GM12878 (cell line): ENCODE results near the gene ARID5B.

Source experiments
- CEBPB ChIP-seq, 2 experiments: fragments of 150-350 bp in 1 of 2; IDR thresholded peaks; 2 replicates each; pipeline ENCODE4 v1.6.1; 2012 to 2014; ENCODE audit warnings: low read depth in 2 of 2, low read length in 2 of 2, borderline replicate concordance in 1 of 2, inconsistent platforms in 1 of 2
- CEBPZ ChIP-seq: fragments of 150-350 bp; IDR thresholded peaks from 2 replicates; pipeline ENCODE4 v1.6.1; 2016; ENCODE audit warnings: low read depth, low read length
- CHD4 ChIP-seq: fragments of 200-600 bp; sonication (generic); IDR thresholded peaks from 2 replicates; pipeline ENCODE4 v1.6.1; 2016; ENCODE audit warnings: mild to moderate bottlenecking
- CTCF ChIP-seq, 3 experiments: IDR thresholded peaks in 2 of 3; conservative IDR thresholded peaks in 1 of 3; 2 replicates each; pipeline ENCODE4 v1.5.1; 2011; ENCODE audit warnings: low read depth in 3 of 3, low read length in 3 of 3, mild to moderate bottlenecking in 3 of 3, control low read depth in 2 of 3, moderate library complexity in 2 of 3, inconsistent platforms in 1 of 3, mixed read lengths in 1 of 3; ENCODE audit not compliant: control insufficient read depth in 2 of 3, insufficient read depth in 1 of 3; ENCODE audit errors: extremely low read depth in 1 of 3
- ESRRA ChIP-seq: IDR thresholded peaks from 2 replicates; pipeline ENCODE4 v1.6.1; 2012; ENCODE audit warnings: mild to moderate bottlenecking, low read length, improper control_type of control experiment
- HDAC2 ChIP-seq: fragments of 200-600 bp; sonication (generic); IDR thresholded peaks from 2 replicates; pipeline ENCODE4 v1.6.1; 2017
- KDM1A ChIP-seq: fragments of 200-600 bp; sonication (generic); IDR thresholded peaks from 2 replicates; pipeline ENCODE4 v1.6.1; 2016; ENCODE audit warnings: borderline replicate concordance
- MLLT1 ChIP-seq: fragments of 450-650 bp; IDR thresholded peaks from 2 replicates; pipeline ENCODE4 v1.6.1; 2016; ENCODE audit warnings: mild to moderate bottlenecking
- NR2C2 ChIP-seq: IDR thresholded peaks from 2 replicates; pipeline ENCODE4 v1.6.1; 2011; ENCODE audit warnings: borderline replicate concordance, low read depth; ENCODE audit not compliant: control insufficient read depth, insufficient read length
- RAD21 ChIP-seq: IDR thresholded peaks from 2 replicates; pipeline ENCODE4 v1.6.1; 2011; ENCODE audit warnings: mild to moderate bottlenecking, low read depth, low read length, moderate library complexity; ENCODE audit not compliant: insufficient read depth
- SMC3 ChIP-seq: IDR thresholded peaks from 2 replicates; pipeline ENCODE4 v1.6.1; 2011; ENCODE audit warnings: low read length, improper control_type of control experiment, borderline replicate concordance
- SUZ12 ChIP-seq: fragments of 200-600 bp; sonication (generic); IDR thresholded peaks from one replicate; pipeline ENCODE4 v1.6.1; 2018; ENCODE audit warnings: antibody characterized with exemption, mild to moderate bottlenecking; ENCODE audit not compliant: unreplicated experiment
- USF2 ChIP-seq: IDR thresholded peaks from 2 replicates; pipeline ENCODE4 v1.6.1; 2011; ENCODE audit warnings: low read depth, low read length, improper control_type of control experiment, borderline replicate concordance
- ZZZ3 ChIP-seq: IDR thresholded peaks from 2 replicates; pipeline ENCODE4 v1.6.1; 2011; ENCODE audit warnings: low read depth; ENCODE audit not compliant: control insufficient read depth, insufficient read length

- TF ChIP-seq SMC3 (no peak), USF2 (no peak), ESRRA (no peak), RAD21 (no peak), NR2C2 (no peak), CHD4 (no peak), CTCF (IDR thresholded peaks at IDR 0.05 in 2 of 3, conservative IDR thresholded peaks at IDR 0.05 in 1 of 3; ENCODE audit: control insufficient read depth in 2 of 3, extremely low read depth in 1 of 3, insufficient read depth in 1 of 3, low read depth in 3 of 3, low read length in 3 of 3) (no peak), CEBPZ (no peak), HDAC2 (no peak), CEBPB (IDR thresholded peaks at IDR 0.05; ENCODE audit: borderline replicate concordance in 1 of 2, low read depth in 2 of 2, low read length in 2 of 2) (no peak), KDM1A (no peak), SUZ12 (no peak), ZZZ3 (no peak), MLLT1 (no peak)
Measured at GRCh38 chr10:62099299-62099698, 197.8 kb downstream of the ARID5B start.
